OCI-LY7 (cell line): Measurements from ENCODE around the gene STAB1. TPM values are rescaled to one million over a fixed set of nuclear protein-coding genes. Genes with fewer than 3 reads are reported as not detected.
"Not testable (repeated sequence)": the region's sequence is repeated elsewhere in the genome, so short reads cannot be mapped to it uniquely, and the experiment has no call there.

Experiments used
- BruUV-seq: library from RNA; stranded (reverse); fragments of 400-500 nt; replicated peaks from 2 replicates; lab custom pipeline; 2021; lab: Mats Ljungman, UMichigan
- CTCF ChIA-PET: fragments of 300-600 bp; sonication (Branson Sonifier 250); formaldehyde crosslinking; loops from one replicate; lab custom pipeline; 2022; ENCODE audit warnings: antibody characterized with exemption; ENCODE audit not compliant: unreplicated experiment; lab: Charles Lee
- POLR2A ChIA-PET: fragments of 300-600 bp; sonication (Branson Sonifier 250); formaldehyde crosslinking; loops from one replicate; lab custom pipeline; 2022; ENCODE audit warnings: antibody characterized with exemption; lab: Charles Lee
- DNase-seq: peaks from one replicate; pipeline ENCODE4 v3.0.0-alpha.2; 2015; ENCODE audit warnings: low spot score
- H2AFZ ChIP-seq: fragments of 200-600 bp; sonication (generic), shearing (Covaris generic); 2 replicates; pipeline ENCODE4 v1.6.1; 2014; ENCODE audit warnings: mild to moderate bottlenecking, antibody characterized with exemption, low read length, moderate library complexity
- H3K27ac ChIP-seq: fragments of 200-600 bp; sonication (generic); 2 replicates; pipeline ENCODE4 v1.5.1; 2014; ENCODE audit warnings: mixed run types, low read depth, mild to moderate bottlenecking, moderate library complexity, low read length, inconsistent platforms; ENCODE audit not compliant: poor library complexity, severe bottlenecking
- H3K36me3 ChIP-seq: fragments of 200-600 bp; sonication (generic); 2 replicates; pipeline ENCODE4 v1.6.1; 2014; ENCODE audit warnings: mild to moderate bottlenecking, antibody characterized with exemption, low read length, moderate library complexity, mixed read lengths; ENCODE audit not compliant: insufficient read depth
- H3K4me1 ChIP-seq: fragments of 200-600 bp; sonication (generic); 2 replicates; pipeline ENCODE4 v1.5.1; 2014; ENCODE audit warnings: mild to moderate bottlenecking, low read length; ENCODE audit not compliant: insufficient read depth, poor library complexity, severe bottlenecking
- H3K4me2 ChIP-seq: fragments of 200-600 bp; sonication (generic); 2 replicates; pipeline ENCODE4 v1.6.1; 2014; ENCODE audit warnings: mild to moderate bottlenecking, low read length
- H3K4me3 ChIP-seq: fragments of 200-600 bp; sonication (generic); 2 replicates; pipeline ENCODE4 v1.5.1; 2014; ENCODE audit warnings: mild to moderate bottlenecking, low read depth, low read length; ENCODE audit not compliant: poor library complexity, severe bottlenecking
- H3K79me2 ChIP-seq: fragments of 200-600 bp; sonication (generic); 2 replicates; pipeline ENCODE4 v1.6.1; 2016; ENCODE audit warnings: low read depth, mild to moderate bottlenecking, low read length, moderate library complexity, mixed read lengths; ENCODE audit not compliant: insufficient read depth
- H3K9me2 ChIP-seq: fragments of 200-600 bp; sonication (generic); 2 replicates; pipeline ENCODE4 v1.6.1; 2016; ENCODE audit warnings: mild to moderate bottlenecking, low read length, mixed read lengths; ENCODE audit not compliant: insufficient read depth
- H3K9me3 ChIP-seq: fragments of 200-600 bp; sonication (generic); 2 replicates; pipeline ENCODE4 v1.6.1; 2014; ENCODE audit warnings: mild to moderate bottlenecking, mixed run types, low read length, mixed read lengths
- H4K20me1 ChIP-seq: fragments of 200-600 bp; sonication (generic); 2 replicates; pipeline ENCODE4 v1.6.1; 2014; ENCODE audit warnings: mild to moderate bottlenecking, antibody characterized with exemption, low read length, moderate library complexity, mixed read lengths; ENCODE audit not compliant: insufficient read depth
- CTCF ChIP-seq: fragments of 200-600 bp; sonication (generic); conservative IDR thresholded peaks from 2 replicates; pipeline ENCODE4 v1.5.1; 2014; ENCODE audit warnings: mild to moderate bottlenecking, antibody characterized with exemption, low read length, moderate library complexity, mixed read lengths
- EZH2phosphoT487 ChIP-seq: fragments of 200-600 bp; sonication (generic); IDR thresholded peaks from 2 replicates; pipeline ENCODE4 v1.6.1; 2018; ENCODE audit warnings: low read depth, borderline replicate concordance, mild to moderate bottlenecking, mixed run types, antibody characterized with exemption, low read length, moderate library complexity, mixed read lengths
- intact Hi-C: fragments of 100-400 bp; cut with micrococcal nuclease; formaldehyde crosslinking; loops from one replicate; pipeline ENCODE4 v1.10.0; 2022; ENCODE audit not compliant: unreplicated experiment
- total RNA-seq, 2 experiments: library from RNA; depleted of rRNA in 1 of 2; stranded (reverse); fragments of >200 nt in 1 of 2; shearing (Covaris generic) in 1 of 2; gene quantifications; 2 replicates each; pipeline ENCODE4 v1.2.3, GENCODE V29; 2014 to 2022

Gene STAB1
- total RNA-seq, 2 experiments from 2014 or later: not detected

GRCh38 chr3:52524752-52525679 is 29.9 kb downstream of the STAB1 start:
- Histone ChIP-seq H3K27ac (no peak overlapping the region), H3K79me2 (no peaks in the 10 kb centered on the region), H3K36me3 (peaks cover 34% of the 10 kb centered on the region), H2AFZ (no peak overlapping the region), H3K4me2 (no peak overlapping the region), H3K9me2 (no peaks in the 10 kb centered on the region), H3K4me1 (no peaks in the 10 kb centered on the region), H3K4me3 (no peak overlapping the region), H4K20me1 (no peaks in the 10 kb centered on the region), H3K9me3 (no peaks in the 10 kb centered on the region)
- intact Hi-C loops: no loop called here
- no peak for DNase-seq
- TF ChIP-seq EZH2phosphoT487: no peak
- TF ChIP-seq CTCF: no peak
- no TSS peak for BruUV-seq
- CTCF ChIA-PET: no interaction called here
- POLR2A ChIA-PET: no interaction called here

GRCh38 chr3:52525680-52526561 is 30.8 kb downstream of the STAB1 start:
- CTCF ChIA-PET: interaction anchor here (0.7 kb wide), 1 partner anchor 8 kb away, joined by 3 read pairs; no protein-coding TSS in a partner anchor

GRCh38 chr3:52526671-52527038 is 31.5 kb downstream of the STAB1 start:
- H3K36me3 ChIP-seq: peaks cover 34% of the 10 kb centered on the region
- intact Hi-C loops, DNase-seq, H3K4me3 ChIP-seq, H3K4me1 ChIP-seq, H4K20me1 ChIP-seq, H3K27ac ChIP-seq, BruUV-seq, H3K4me2 ChIP-seq, H3K9me2 ChIP-seq, H3K79me2 ChIP-seq, H2AFZ ChIP-seq, H3K9me3 ChIP-seq: not testable (repeated sequence)
- ChIA-PET CTCF (interaction anchor here (0.7 kb wide), 1 partner anchor 9 kb away, joined by 3 read pairs; no protein-coding TSS in a partner anchor), POLR2A (interaction anchor here (0.6 to 1.9 kb wide), 2 partner anchors 10 to 609 kb away, joined by 3 to 6 read pairs; partner anchors contain the start of gene UQCC5)

More at GRCh38 chr3:52525680-52526561, 30.8 kb downstream of the STAB1 start:
- Histone ChIP-seq H3K9me3 (no peaks in the 10 kb centered on the region), H3K4me3 (no peak overlapping the region), H3K4me1 (no peaks in the 10 kb centered on the region), H3K9me2 (no peaks in the 10 kb centered on the region), H4K20me1 (no peaks in the 10 kb centered on the region), H3K79me2 (no peaks in the 10 kb centered on the region), H3K27ac (no peak overlapping the region), H3K36me3 (peaks cover 34% of the 10 kb centered on the region), H3K4me2 (no peak overlapping the region), H2AFZ (no peak overlapping the region)
- BruUV-seq: no TSS peak
- intact Hi-C loops: no loop called here
- no peak for DNase-seq
- POLR2A ChIA-PET: interaction anchor here (1.9 kb wide), 1 partner anchor 10 kb away, joined by 6 read pairs; the partner anchor contains the start of gene UQCC5
- TF ChIP-seq CTCF (no peak), EZH2phosphoT487 (no peak)
